LNCaP clone FGC (cell line): Measurements from ENCODE around the gene CCDC154.
"Not testable (repeated sequence)": the region's sequence is repeated elsewhere in the genome, so short reads cannot be mapped to it uniquely, and the experiment has no call there.

Source experiments
- DNase-seq: peaks from one replicate; pipeline ENCODE4 v3.0.0-alpha.2; 2011; ENCODE audit warnings: low read depth
- H3K4me3 ChIP-seq: 2 replicates; pipeline ENCODE4 v1.5.1; 2011; ENCODE audit warnings: mild to moderate bottlenecking, low read depth, low read length, control low read depth
- TF ChIP-seq, protein P1 (sequence below): IDR thresholded peaks from 2 replicates; pipeline ENCODE4 v1.5.1; 2012; ENCODE audit warnings: mild to moderate bottlenecking; ENCODE audit not compliant: control insufficient read depth, insufficient read depth; ENCODE audit errors: extremely low read depth

The CCDC154 gene

DNA sequence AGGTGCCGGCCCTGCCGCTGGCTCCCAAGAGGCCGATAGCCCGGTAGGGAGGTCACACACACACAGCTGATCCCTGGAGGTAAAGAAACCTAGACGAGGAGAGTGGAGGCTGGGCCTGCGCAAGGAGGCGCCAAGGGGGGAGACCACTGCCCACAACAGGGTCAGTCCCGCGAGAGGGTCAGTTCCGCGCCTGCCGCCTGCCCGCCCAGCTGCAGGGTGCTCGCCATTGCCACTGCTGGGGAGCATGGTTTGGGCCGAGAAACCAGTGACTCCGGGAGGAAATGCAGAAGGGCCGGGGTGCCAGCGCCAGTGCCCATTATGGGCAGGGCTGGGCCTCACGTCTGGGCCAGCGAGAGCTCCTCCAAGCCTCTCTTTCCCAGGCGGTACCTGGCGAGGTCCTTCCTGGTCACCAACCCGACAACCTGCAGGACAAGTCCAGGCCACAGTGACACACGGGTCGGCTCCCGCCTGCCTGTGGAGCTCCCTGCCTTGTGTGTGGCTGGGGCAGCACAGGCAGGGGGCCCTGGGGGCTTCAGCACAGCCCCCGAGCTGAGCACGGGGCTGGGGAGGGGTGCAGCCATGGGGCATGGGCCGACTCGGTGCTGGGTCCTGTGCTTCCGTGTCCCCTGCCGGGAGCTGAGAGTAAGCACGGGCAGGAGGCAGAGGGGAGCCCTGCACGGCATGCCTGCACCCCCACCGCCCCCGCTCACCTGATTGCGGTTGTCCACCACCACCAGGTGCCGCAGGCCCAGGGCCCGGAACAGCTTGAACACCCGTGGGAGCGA is 2.1 kb upstream of the CCDC154 start:
- TF ChIP-seq, protein P1, sequence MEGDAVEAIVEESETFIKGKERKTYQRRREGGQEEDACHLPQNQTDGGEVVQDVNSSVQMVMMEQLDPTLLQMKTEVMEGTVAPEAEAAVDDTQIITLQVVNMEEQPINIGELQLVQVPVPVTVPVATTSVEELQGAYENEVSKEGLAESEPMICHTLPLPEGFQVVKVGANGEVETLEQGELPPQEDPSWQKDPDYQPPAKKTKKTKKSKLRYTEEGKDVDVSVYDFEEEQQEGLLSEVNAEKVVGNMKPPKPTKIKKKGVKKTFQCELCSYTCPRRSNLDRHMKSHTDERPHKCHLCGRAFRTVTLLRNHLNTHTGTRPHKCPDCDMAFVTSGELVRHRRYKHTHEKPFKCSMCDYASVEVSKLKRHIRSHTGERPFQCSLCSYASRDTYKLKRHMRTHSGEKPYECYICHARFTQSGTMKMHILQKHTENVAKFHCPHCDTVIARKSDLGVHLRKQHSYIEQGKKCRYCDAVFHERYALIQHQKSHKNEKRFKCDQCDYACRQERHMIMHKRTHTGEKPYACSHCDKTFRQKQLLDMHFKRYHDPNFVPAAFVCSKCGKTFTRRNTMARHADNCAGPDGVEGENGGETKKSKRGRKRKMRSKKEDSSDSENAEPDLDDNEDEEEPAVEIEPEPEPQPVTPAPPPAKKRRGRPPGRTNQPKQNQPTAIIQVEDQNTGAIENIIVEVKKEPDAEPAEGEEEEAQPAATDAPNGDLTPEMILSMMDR: no peak
- no peak overlapping the region for H3K4me3 ChIP-seq
- DNase-seq: no peak

DNA sequence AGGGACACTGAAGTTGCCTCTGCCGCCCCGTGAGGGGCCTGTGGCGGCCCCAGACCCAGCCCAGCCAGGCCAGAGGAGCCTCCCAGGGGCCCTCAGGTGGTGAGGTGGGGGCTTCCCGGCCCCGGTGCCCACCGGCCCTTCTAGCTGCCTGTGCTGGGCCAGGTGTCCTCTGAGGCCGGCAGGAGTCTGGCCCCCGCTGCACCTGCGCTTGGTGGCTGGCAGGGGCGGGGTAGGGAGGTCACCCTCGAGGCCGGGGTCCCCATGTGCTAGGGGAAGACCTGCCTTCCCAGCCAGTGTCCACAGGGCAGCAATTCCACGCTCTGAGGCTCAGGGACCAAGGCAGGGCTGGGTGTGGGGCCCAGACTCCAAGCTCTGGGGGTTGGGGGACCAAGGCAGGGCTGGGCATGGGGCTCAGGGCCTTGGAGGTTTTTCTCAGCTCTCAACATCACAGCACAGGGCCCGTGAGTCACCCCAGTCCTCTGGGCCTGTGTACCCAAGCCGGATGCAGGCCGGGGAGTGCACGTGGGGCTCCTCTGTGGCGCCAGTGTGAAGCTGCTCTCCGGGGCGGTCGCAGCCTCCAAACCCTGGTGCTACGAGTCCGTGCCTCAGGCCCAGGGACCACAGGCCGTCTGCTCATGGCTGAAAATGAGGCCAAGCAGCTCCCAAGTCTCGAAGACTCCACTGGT is 1.3 kb upstream of the CCDC154 start:
- no peak overlapping the region for H3K4me3 ChIP-seq
- no peak for DNase-seq

GRCh38 chr16:1444730-1445517 is 568 bp upstream of the CCDC154 start:
- DNase-seq: no peak
- H3K4me3 ChIP-seq: no peak overlapping the region
- TF ChIP-seq, protein P1: no peak

More for the DNA sequence above, 1.3 kb upstream of the CCDC154 start:
- TF ChIP-seq, protein P1: no peak

DNA sequence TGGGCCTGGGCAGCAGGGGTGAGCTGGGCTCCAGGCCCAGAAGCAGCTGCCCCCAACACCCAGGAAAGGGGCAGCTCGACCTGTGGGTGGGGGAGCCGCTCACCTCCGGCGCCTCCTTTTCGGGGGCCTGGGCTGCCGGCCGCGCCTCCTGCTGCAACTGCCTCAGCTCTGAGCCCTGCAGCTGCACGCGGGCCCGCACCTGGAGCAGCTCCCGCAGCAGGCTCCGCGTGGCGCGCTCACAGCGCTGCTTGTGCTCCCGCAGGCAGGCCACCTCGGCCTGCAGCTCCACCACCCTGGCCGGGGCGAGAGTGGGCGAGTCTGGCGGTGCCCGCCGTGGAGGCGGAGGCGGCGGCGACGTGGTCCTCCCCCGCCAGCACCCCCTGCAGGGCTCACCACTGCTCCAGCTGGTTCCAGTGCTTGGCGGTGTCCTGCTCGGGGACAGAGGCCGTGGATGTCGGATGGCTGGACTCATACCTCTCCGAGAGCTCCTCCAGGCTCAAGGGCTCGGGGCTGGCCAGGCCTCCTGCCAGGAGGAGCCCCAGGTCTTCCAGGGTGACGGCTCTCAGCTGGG is 868 bp downstream of the CCDC154 start:
- TF ChIP-seq, protein P1: no peak
- DNase-seq: no peak
- H3K4me3 ChIP-seq: no peak overlapping the region

DNA sequence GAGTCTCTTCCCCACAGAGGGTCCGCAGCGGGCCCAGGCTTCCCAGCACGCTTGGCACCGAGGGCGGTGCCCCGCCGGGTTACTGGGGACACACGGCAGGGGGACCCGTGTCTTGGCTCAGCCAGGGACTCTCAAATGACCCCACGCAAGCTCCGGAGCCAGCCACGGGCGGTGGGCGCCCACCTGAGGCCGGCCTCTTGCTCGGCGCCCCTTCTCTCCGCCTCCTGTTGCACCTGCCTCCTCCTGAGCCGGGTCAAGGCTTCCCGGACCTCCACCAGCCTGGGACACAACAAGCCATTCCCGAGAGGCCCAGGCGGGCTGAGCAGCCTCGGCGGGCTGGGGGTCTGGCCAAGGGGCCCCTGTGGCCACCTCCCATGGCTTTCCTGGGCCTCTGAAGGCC is 1.7 kb downstream of the CCDC154 start:
- DNase-seq: no peak
- TF ChIP-seq, protein P1: no peak
- no peak overlapping the region for H3K4me3 ChIP-seq

GRCh38 chr16:1441391-1441829 is 2.9 kb downstream of the CCDC154 start:
- no peak for DNase-seq
- TF ChIP-seq, protein P1: no peak
- no peak overlapping the region for H3K4me3 ChIP-seq

GRCh38 chr16:1439699-1440074 is 4.7 kb downstream of the CCDC154 start:
- H3K4me3 ChIP-seq, DNase-seq: not testable (repeated sequence)
